HTERT RPE-1 (cell line): ENCODE measurements around the gene INIP.
"Not testable (repeated sequence)": the region's sequence is repeated elsewhere in the genome, so short reads cannot be mapped to it uniquely, and the experiment has no call there.

ENCODE experiments used
- in situ Hi-C: fragments of 300-500 bp; cut with MboI; formaldehyde crosslinking; loops from 4 replicates; pipeline ENCODE4 v1.14.3; 2020; ENCODE audit warnings: low sequenced_read_pairs

INIP gene

GRCh38 chr9:112677040-112677439 is 40.9 kb downstream of the INIP start:
- in situ Hi-C loops = no loop called here

DNA sequence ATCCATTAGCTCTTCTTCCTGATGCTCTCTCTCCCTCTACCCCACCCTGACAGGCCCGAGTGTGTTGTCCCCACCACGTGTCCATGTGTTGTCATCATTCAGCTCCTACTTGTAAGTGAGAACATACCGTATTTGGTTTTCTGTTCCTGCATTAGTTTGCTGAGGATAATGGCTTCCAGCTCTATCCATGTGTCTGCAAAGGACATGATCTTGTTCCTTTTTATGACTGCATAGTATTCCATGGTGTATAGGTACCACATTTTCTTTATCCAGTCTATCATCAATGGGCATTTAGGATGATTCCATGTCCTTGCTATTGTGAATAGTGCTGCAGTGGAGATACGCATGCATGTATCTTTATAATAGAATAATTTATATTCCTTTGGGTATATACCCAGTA is 44.7 kb downstream of the INIP start:
- in situ Hi-C loops = not testable (repeated sequence)

DNA sequence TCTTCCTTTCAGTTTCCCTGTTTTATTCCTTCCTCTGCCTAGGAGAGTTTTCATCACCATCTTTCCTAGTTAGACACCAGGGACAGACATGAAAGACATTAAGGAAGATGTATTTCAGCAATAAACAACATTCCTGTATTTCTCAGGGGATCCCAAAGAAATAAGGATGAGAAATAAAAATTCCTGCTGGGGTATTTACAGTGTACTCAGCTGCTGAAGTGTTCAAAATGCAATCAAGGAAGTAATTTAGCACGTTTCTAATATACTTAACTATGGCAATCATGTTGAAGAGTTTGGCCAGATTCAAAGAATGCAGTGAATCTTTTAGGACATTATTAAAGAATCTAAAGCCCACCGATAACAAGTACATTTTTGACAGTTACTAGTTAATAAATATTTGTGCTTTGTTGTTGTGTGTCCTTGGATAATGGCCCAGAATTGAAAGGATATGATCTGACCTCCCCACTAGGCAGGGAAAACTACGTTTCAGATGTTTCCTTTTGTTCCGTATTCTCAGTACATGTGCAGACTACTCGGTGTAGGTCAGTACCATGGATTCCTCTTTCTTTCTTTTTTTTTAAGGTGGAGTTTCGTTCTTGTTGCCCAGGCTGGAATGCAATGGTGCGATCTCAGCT is 46.8 kb downstream of the INIP start:
- in situ Hi-C loops = no loop called here

DNA sequence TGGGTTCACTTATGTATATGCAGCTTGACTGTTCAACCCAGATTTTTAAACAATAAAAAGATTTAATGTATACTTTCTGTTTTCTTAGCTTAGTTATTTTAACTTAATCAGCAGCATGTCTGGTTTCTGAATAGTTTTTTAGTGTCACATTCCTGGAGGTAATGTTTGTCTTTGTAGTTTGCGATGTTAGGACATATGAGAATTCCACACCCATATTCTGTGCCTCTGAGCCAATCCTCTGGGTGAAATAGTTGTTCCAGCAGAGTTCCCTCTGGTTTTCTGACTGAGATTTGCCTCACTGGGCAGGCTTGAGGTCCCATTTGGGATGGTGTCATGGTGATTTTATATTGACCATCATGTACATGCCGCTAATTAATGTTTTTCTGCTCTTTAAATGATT is 48.6 kb downstream of the INIP start:
- in situ Hi-C loops = no loop called here

DNA sequence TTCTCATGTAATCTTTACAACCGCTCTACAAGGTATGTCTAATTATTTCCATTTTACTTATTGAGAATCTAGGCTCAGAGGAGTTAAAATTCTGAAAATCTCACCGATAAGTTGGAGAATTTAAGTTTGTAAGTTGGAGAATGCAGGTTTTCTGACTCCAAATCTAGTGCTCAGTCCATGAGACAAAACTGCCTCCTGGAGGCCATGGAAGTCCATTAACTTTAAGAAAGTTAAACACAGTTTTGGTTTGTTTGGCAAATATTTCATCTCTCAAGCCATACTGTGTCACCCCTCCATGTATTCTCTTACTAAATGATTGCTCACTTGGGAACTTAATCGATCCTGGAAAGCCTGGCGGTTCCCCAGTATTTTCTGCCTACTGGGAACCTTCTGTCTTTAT is 52.6 kb downstream of the INIP start:
- in situ Hi-C loops = no loop called here

DNA sequence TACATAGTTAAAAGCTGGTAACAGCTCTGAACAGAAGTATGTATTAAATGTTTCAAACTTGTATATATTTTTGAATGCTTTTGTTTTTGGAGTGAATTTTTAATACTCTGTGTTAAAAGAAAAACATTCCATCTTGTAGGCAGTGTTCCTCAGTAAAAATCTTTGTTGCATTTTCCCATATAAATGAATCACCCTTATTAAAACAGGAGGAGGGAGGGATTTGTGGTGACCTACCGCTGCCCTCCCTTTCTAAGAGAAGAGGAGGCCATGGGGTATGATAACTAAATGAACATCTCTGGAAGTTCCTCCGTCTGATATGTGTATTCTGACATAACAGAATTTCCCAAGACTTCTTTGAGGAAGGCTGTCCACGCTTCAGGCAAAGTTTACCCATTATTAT is 53.4 kb downstream of the INIP start:
- in situ Hi-C loops = no loop called here

GRCh38 chr9:112663681-112664080 is 54.2 kb downstream of the INIP start:
- in situ Hi-C loops = no loop called here

GRCh38 chr9:112659906-112660305 is 58.0 kb downstream of the INIP start:
- in situ Hi-C loops = no loop called here

GRCh38 chr9:112655668-112656067 is 62.2 kb downstream of the INIP start:
- in situ Hi-C loops = no loop called here

DNA sequence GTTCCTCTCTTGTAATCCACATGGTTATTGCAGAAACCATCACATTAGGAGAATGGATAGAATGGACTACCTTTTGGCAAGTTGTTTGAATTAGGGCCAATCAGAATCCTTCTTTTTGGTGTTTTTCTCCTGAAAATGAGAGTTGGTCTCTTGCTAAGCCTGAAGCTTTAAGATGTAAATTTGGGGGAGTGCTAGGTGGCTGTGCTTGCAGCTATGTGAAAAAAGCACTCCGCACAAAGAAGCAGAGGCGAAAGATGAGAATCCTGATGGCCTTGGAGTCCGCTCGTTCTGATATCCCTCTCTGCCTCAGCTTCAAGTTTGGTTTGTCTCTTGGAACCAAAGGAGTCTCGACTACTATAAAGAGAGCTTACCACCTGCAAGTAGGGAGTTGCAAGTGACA is 63.6 kb downstream of the INIP start:
- in situ Hi-C loops = no loop called here

GRCh38 chr9:112648624-112649023 is 69.3 kb downstream of the INIP start:
- in situ Hi-C loops = no loop called here

DNA sequence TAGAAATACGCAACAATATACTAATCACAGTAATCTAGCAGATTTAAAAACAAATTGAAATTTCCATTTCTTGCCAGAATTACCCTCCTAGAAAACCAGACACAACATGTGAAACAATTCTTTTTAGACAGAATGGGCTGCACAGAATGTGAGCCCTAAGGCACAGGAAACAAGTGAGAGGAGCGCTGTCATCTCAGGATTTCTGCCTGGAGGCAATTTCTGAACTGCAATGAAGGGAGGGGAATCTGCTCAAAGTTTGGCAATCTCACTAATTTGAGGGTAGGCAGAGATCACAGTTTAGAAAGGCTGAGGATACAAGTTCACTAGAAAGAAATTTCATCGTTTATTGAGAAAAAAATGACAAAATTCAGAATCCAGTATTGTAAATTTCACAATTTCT is 70.3 kb downstream of the INIP start:
- in situ Hi-C loops = no loop called here

DNA sequence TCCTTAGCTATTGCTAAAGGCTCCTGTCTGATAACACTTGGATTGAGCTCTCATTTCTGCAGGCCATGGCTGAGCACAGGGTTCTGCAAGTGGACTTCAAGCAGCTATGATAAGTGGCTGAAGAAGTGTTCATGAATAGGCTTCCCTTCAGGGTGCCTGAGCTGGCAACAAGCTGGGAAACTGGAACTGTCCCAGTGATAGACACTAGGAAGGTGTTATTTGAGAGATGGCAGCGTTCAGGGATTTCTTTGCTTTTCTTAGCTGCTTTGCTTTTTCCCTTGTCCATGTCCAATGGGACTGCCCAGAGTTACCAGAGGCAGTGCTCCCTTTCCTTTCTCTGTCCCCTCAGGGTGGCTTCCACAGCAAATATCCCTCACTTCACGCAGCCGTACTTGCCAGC is 75.8 kb downstream of the INIP start:
- in situ Hi-C loops = no loop called here

GRCh38 chr9:112640311-112640710 is 77.6 kb downstream of the INIP start:
- in situ Hi-C loops = no loop called here
